GM19099 (cell line): ENCODE data around the gene CYB561.

ENCODE experiments used
- POLR2A ChIP-seq: IDR thresholded peaks from 3 replicates; pipeline ENCODE4 v1.6.1; 2011; ENCODE audit warnings: low read depth; ENCODE audit not compliant: insufficient read length; ENCODE audit errors: extremely low read depth

CYB561 gene

GRCh38 chr17:63483038-63483437 is 36.9 kb upstream of the CYB561 start:
- TF ChIP-seq POLR2A: no peak

GRCh38 chr17:63482509-63482908 is 36.4 kb upstream of the CYB561 start:
- TF ChIP-seq POLR2A: no peak

DNA sequence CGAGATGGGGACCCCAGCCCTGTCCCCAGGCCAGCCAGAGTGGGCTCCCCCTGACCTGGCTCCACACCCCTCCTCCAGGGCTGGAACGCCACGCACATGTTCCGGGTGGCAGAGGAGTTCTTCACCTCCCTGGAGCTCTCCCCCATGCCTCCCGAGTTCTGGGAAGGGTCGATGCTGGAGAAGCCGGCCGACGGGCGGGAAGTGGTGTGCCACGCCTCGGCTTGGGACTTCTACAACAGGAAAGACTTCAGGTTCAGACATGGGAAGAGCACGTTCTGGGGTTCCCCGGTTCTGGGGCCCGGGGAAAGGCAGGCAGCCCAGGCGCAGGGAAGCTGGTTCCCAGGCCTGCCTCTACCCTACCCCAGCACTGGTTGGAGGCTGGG is 35.4 kb upstream of the CYB561 start:
- TF ChIP-seq POLR2A: no peak

DNA sequence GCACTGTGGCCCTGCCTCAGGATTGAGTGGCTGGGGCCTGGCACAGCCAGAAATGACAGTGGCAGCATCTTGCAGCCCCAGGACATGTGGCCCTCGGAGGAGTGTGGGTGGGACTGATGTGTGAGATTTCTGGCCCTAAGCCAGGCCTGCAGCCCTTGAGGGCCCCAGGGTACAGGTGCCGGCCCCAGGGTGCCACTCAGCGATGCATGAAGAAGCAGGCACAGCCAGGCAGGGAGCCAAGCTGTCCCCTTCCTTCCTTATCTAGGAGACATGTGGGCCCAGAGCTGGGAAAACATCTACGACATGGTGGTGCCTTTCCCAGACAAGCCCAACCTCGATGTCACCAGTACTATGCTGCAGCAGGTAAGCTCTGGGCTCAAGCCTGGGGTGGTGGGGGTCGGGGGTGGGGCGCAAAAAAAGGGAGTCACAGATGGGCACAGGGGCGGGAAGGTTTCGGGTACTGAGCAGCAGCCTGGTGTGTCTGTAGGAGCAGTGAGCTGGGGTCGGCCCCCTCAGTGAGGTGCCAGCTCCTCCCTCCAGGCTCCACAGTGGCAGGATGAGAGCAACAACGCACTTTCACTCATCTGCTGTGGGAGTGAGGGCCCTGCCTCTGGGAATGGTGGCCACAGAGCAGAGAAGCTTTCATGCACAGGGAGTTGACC is 34.9 kb upstream of the CYB561 start:
- TF ChIP-seq POLR2A: no peak

- no peak for TF ChIP-seq POLR2A
Measured at GRCh38 chr17:63480192-63480784, 34.2 kb upstream of the CYB561 start.

- TF ChIP-seq POLR2A: no peak
Measured at GRCh38 chr17:63479495-63480184, 33.5 kb upstream of the CYB561 start.

- no peak for TF ChIP-seq POLR2A
Measured at GRCh38 chr17:63478814-63479494, 32.8 kb upstream of the CYB561 start.

DNA sequence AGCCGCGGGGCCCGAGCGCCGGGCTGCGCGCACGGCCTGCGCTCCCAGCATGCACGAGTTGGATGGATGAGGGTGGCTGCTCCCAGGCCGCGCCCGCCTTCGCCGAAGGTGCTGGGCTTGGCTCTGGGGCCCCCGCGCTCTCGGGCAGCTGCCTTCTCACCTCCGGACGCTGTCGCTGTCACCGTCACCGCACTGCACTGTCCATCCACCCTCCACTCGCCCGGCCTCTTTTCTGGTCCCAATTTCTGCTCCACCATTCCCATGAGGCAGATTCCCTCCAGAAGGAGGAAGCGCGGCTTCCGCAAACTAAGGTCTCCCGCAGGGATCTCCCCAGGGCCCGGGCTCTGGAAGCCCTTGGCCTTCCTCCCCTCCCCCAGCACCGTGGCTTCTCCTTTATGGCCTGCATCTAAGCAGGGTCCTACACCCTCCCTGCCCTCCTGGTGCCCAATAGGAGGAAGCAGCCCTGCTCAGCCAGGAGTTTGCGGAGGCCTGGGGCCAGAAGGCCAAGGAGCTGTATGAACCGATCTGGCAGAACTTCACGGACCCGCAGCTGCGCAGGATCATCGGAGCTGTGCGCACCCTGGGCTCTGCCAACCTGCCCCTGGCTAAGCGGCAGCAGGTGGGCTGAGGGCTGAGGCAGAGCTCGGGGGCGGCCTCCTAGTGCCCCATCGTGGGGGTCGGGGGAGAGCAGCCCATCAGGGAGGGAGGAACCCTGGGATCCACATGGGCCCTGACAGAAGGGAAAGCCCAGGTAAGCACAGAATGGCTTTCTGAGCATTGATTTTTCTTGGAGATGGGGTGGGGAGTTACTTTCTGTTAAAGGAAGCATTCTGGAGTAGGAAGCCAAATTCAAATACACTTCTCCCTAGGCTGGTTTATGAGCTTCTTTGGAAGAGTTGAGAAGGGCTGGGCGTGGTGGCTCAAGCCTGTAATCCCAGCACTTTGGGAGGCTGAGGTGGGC is 31.7 kb upstream of the CYB561 start:
- no peak for TF ChIP-seq POLR2A

GRCh38 chr17:63476854-63477479 is 30.9 kb upstream of the CYB561 start, which contains the start of gene ACE:
TSS of gene ACE (plus strand) at chr17:63477061. CDS start at chr17:63477095, 34 bp downstream.
- TF ChIP-seq POLR2A: no peak

DNA sequence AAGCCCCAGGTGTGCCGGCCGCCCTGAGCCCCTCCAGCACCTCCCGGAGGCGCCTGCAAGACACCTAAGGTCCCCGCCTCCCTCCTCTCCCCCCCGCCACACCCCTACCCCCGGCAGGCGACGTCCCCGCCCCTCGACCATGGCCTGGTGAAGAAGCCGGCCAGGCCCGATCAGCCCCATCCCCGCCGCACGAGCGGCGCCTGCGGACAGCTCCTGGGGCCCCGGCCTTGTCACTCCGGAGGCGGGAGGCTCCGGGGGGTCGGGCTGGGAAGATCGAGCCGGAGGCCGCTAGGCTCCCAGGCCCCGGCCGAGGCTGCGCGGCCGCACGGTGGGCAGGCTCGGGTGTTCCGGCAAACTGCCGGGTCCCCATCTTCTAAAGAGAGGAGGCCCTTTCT is 30.4 kb upstream of the CYB561 start:
- no peak for TF ChIP-seq POLR2A

DNA sequence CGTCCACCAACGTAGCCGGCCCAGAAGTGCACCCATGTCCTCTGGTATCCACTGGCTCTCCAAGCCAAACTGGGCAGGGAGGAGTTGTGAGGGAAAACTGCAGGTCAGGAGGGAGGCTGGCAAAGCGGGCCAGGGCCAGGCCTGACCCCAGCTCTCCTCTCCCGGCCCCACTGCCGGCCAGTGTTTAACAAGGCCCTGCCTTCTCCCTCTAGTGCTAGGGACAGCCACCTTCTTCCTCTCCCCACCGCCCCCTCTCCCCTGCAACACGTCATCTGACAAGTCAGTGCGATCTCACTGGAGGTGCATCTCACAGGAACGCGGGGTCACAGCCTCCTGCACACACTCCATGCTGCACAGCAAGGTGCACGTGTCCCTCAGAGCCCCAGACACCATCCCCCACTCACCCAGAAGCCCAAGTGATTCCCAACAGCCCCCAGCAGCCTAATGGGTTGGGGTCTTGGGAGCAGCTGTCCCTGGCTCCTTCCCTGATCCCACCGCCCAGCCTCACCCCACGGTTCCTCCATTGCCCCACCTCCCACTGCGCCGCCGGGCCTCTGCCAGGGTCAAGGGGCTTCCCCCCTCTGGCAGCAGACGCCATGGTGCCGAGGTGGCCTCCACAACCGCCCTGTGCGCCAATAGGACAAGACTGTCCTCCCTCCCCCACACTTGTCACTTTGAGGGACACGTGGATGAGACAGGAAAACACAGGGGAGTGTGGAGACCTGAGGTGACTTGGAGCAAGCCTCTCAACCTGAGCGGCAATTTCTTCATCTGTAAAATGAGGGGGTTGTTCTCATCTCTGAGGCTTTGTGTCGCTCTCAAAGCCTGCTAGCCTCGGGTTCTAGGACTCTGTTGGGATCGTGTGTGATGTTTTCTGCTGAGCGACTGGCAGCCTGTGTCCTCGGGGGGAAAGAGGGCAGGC is 29.6 kb upstream of the CYB561 start:
- no peak for TF ChIP-seq POLR2A

- TF ChIP-seq POLR2A: no peak
Measured at GRCh38 chr17:63474586-63475460, 28.7 kb upstream of the CYB561 start.
